WTC11 (cell line): ENCODE measurements around the gene SH3PXD2A. TPM values are rescaled to one million over a fixed set of nuclear protein-coding genes. Genes with fewer than 3 reads are reported as not detected.

Experiments used
- ATAC-seq: fragments of 200-7000 bp; cut with Tn5 transposase; 2 replicates; pipeline ENCODE4 v1.10.0; 2021; ENCODE audit warnings: mild to moderate bottlenecking, moderate library complexity
- CTCF ChIA-PET: fragments of 300-600 bp; sonication (Branson Sonifier 250); formaldehyde crosslinking; loops from one replicate; lab custom pipeline; 2021; ENCODE audit warnings: antibody characterized with exemption; lab: Charles Lee
- POLR2A ChIA-PET: fragments of 350-600 bp; sonication (Branson Sonifier 250); formaldehyde crosslinking; loops from one replicate; lab custom pipeline; 2021; ENCODE audit warnings: antibody characterized with exemption; lab: Charles Lee
- DNase-seq: peaks from one replicate; pipeline ENCODE4 v3.0.0; 2021; ENCODE audit warnings: low spot score
- H3K27ac Mint-ChIP-seq: 2 replicates; pipeline ENCODE4 v1.8.0; 2021; ENCODE audit warnings: mixed read lengths
- H3K27me3 Mint-ChIP-seq: 2 replicates; pipeline ENCODE4 v1.8.0; 2021; ENCODE audit warnings: low read depth, mild to moderate bottlenecking, moderate library complexity, mixed read lengths
- H3K36me3 Mint-ChIP-seq: 2 replicates; pipeline ENCODE4 v1.8.0; 2021; ENCODE audit warnings: mixed read lengths
- H3K4me1 Mint-ChIP-seq: 2 replicates; pipeline ENCODE4 v1.8.0; 2022; ENCODE audit warnings: mixed read lengths
- H3K4me3 Mint-ChIP-seq: 2 replicates; pipeline ENCODE4 v1.8.0; 2021; ENCODE audit warnings: mild to moderate bottlenecking, moderate library complexity, mixed read lengths
- H3K9me3 Mint-ChIP-seq: 2 replicates; pipeline ENCODE4 v1.8.0; 2021; ENCODE audit warnings: mixed read lengths
- CBFB ChIP-seq: sonication (generic); formaldehyde crosslinking; IDR thresholded peaks from 2 replicates; pipeline ENCODE4 v1.8.1; 2022; ENCODE audit warnings: mild to moderate bottlenecking, low read depth, missing genetic modification reagents
- CREB1 ChIP-seq: sonication (generic); formaldehyde crosslinking; IDR thresholded peaks from 2 replicates; pipeline ENCODE4 v1.8.0; 2023; ENCODE audit warnings: mild to moderate bottlenecking, missing genetic modification reagents
- CREM ChIP-seq: sonication (generic); formaldehyde crosslinking; IDR thresholded peaks from 2 replicates; pipeline ENCODE4 v1.8.1; 2022; ENCODE audit warnings: mild to moderate bottlenecking, missing genetic modification reagents, moderate library complexity
- IRF2 ChIP-seq: sonication (generic); formaldehyde crosslinking; IDR thresholded peaks from 2 replicates; pipeline ENCODE4 v1.8.0; 2022; ENCODE audit warnings: low read depth, missing genetic modification reagents, borderline replicate concordance
- JUN ChIP-seq: sonication (generic); formaldehyde crosslinking; IDR thresholded peaks from 2 replicates; pipeline ENCODE4 v1.8.0; 2023; ENCODE audit warnings: mild to moderate bottlenecking, missing genetic modification reagents
- MXD4 ChIP-seq: fragments of 250-450 bp; sonication (Bioruptor Pico); IDR thresholded peaks from 2 replicates; pipeline ENCODE4 v1.8.0; 2021; ENCODE audit warnings: mild to moderate bottlenecking, moderate library complexity, borderline replicate concordance
- STAT6 ChIP-seq: sonication (generic); formaldehyde crosslinking; conservative IDR thresholded peaks from 2 replicates; pipeline ENCODE4 v1.8.1; 2023; ENCODE audit warnings: mild to moderate bottlenecking, low read depth, missing genetic modification reagents, moderate library complexity
- ZBTB21 ChIP-seq: sonication (generic); formaldehyde crosslinking; IDR thresholded peaks from 2 replicates; pipeline ENCODE4 v1.8.1; 2023; ENCODE audit warnings: mild to moderate bottlenecking, missing genetic modification reagents, borderline replicate concordance
- ZNF121 ChIP-seq: sonication (generic); formaldehyde crosslinking; IDR thresholded peaks from 2 replicates; pipeline ENCODE4 v1.8.0; 2023; ENCODE audit warnings: missing genetic modification reagents
- ZNF232 ChIP-seq: sonication (generic); formaldehyde crosslinking; IDR thresholded peaks from 2 replicates; pipeline ENCODE4 v1.8.0; 2022; ENCODE audit warnings: mild to moderate bottlenecking, missing genetic modification reagents
- total RNA-seq: library from RNA; stranded (reverse); gene quantifications from 3 replicates; pipeline ENCODE4 v1.2.3, GENCODE V29; 2021
- TF ChIP-seq, protein P1 (sequence below): sonication (generic); formaldehyde crosslinking; IDR thresholded peaks from 2 replicates; pipeline ENCODE4 v1.8.1; 2022; ENCODE audit warnings: mild to moderate bottlenecking, moderate library complexity, missing genetic modification reagents
- TF ChIP-seq, protein P2 (sequence below): fragments of 250-450 bp; sonication (Bioruptor Pico); IDR thresholded peaks from 2 replicates; pipeline ENCODE4 v1.9.0; 2021; ENCODE audit warnings: mild to moderate bottlenecking, borderline replicate concordance
- TF ChIP-seq, protein P3 (sequence below): fragments of 250-450 bp; sonication (Bioruptor Pico); IDR thresholded peaks from 2 replicates; pipeline ENCODE4 v1.9.0; 2021; ENCODE audit warnings: mild to moderate bottlenecking

The SH3PXD2A gene
- total RNA-seq, 1 experiment from 2014 or later = 15.7 TPM

- TF ChIP-seq CBFB (CRISPR knock-in tag) = no peak
- TF ChIP-seq, protein P1, sequence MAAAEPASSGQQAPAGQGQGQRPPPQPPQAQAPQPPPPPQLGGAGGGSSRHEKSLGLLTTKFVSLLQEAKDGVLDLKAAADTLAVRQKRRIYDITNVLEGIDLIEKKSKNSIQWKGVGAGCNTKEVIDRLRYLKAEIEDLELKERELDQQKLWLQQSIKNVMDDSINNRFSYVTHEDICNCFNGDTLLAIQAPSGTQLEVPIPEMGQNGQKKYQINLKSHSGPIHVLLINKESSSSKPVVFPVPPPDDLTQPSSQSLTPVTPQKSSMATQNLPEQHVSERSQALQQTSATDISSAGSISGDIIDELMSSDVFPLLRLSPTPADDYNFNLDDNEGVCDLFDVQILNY = no peak
Observed at GRCh38 chr10:103659674-103660363, 195.6 kb downstream of the SH3PXD2A start (continued).

DNA sequence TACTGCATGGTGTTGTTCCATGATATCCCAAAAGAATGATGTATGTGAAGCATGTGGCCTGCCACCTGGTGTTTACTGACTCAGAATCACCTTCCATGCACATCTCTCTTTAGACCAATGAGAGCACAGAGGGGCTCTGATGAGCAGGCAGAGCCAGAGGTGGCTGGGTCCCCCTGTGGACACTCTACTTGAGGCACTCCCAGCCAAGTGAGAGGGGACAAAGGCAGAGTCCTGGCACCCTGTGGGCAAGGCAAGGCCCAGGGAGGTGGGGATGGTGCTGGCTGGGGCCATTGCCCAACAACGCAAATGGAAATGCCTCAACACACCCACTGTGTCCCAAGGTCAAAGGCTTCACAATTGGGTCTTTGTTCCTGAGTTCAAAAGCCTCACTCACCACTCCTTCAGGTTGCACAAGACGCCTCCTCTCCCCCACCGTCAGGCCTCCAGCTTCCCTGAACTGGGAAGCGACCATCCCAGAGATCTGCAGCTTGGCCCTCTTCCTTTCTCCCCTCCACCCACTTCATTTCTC, 197.3 kb downstream of the SH3PXD2A start:
- Mint-ChIP-seq H3K27me3 (no peaks in the 10 kb centered on the region), H3K4me1 (peaks cover 21% of the 10 kb centered on the region), H3K4me3 (no peak overlapping the region), H3K36me3 (peaks cover 17% of the 10 kb centered on the region), H3K27ac (no peak overlapping the region), H3K9me3 (peaks cover 9% of the 10 kb centered on the region)
- CTCF ChIA-PET = interaction anchor here (1.2 to 5.8 kb wide), 3 partner anchors 9 to 28 kb away, joined by 4 to 32 read pairs (median 4); no protein-coding TSS in a partner anchor
- POLR2A ChIA-PET = no interaction called here
- no peak for TF ChIP-seq ZNF121
- TF ChIP-seq IRF2 (CRISPR knock-in tag) = no peak
- no peak for TF ChIP-seq STAT6 (CRISPR knock-in tag)
- ATAC-seq (no peak), DNase-seq (no peak)

GRCh38 chr10:103657061-103657591, 198.2 kb downstream of the SH3PXD2A start:
- no peak for ATAC-seq
- Mint-ChIP-seq H3K27ac (no peak overlapping the region), H3K9me3 (peaks cover 9% of the 10 kb centered on the region), H3K4me3 (no peak overlapping the region), H3K27me3 (no peaks in the 10 kb centered on the region), H3K36me3 (peaks cover 17% of the 10 kb centered on the region), H3K4me1 (peaks cover 31% of the 10 kb centered on the region)
- POLR2A ChIA-PET = no interaction called here
- CTCF ChIA-PET = interaction anchor here (0.7 to 1.2 kb wide), 4 partner anchors 9 to 33 kb away, joined by 3 to 4 read pairs (median 4); no protein-coding TSS in a partner anchor
- no peak for DNase-seq
- TF ChIP-seq ZNF232 = no peak
- no peak for TF ChIP-seq CREB1 (CRISPR knock-in tag)
- no peak for TF ChIP-seq ZBTB21
- TF ChIP-seq CREM (CRISPR knock-in tag) = no peak
- no peak for TF ChIP-seq JUN (CRISPR knock-in tag)
- TF ChIP-seq, protein P2, sequence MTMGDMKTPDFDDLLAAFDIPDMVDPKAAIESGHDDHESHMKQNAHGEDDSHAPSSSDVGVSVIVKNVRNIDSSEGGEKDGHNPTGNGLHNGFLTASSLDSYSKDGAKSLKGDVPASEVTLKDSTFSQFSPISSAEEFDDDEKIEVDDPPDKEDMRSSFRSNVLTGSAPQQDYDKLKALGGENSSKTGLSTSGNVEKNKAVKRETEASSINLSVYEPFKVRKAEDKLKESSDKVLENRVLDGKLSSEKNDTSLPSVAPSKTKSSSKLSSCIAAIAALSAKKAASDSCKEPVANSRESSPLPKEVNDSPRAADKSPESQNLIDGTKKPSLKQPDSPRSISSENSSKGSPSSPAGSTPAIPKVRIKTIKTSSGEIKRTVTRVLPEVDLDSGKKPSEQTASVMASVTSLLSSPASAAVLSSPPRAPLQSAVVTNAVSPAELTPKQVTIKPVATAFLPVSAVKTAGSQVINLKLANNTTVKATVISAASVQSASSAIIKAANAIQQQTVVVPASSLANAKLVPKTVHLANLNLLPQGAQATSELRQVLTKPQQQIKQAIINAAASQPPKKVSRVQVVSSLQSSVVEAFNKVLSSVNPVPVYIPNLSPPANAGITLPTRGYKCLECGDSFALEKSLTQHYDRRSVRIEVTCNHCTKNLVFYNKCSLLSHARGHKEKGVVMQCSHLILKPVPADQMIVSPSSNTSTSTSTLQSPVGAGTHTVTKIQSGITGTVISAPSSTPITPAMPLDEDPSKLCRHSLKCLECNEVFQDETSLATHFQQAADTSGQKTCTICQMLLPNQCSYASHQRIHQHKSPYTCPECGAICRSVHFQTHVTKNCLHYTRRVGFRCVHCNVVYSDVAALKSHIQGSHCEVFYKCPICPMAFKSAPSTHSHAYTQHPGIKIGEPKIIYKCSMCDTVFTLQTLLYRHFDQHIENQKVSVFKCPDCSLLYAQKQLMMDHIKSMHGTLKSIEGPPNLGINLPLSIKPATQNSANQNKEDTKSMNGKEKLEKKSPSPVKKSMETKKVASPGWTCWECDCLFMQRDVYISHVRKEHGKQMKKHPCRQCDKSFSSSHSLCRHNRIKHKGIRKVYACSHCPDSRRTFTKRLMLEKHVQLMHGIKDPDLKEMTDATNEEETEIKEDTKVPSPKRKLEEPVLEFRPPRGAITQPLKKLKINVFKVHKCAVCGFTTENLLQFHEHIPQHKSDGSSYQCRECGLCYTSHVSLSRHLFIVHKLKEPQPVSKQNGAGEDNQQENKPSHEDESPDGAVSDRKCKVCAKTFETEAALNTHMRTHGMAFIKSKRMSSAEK (CRISPR knock-in tag) = no peak
- TF ChIP-seq, protein P3, sequence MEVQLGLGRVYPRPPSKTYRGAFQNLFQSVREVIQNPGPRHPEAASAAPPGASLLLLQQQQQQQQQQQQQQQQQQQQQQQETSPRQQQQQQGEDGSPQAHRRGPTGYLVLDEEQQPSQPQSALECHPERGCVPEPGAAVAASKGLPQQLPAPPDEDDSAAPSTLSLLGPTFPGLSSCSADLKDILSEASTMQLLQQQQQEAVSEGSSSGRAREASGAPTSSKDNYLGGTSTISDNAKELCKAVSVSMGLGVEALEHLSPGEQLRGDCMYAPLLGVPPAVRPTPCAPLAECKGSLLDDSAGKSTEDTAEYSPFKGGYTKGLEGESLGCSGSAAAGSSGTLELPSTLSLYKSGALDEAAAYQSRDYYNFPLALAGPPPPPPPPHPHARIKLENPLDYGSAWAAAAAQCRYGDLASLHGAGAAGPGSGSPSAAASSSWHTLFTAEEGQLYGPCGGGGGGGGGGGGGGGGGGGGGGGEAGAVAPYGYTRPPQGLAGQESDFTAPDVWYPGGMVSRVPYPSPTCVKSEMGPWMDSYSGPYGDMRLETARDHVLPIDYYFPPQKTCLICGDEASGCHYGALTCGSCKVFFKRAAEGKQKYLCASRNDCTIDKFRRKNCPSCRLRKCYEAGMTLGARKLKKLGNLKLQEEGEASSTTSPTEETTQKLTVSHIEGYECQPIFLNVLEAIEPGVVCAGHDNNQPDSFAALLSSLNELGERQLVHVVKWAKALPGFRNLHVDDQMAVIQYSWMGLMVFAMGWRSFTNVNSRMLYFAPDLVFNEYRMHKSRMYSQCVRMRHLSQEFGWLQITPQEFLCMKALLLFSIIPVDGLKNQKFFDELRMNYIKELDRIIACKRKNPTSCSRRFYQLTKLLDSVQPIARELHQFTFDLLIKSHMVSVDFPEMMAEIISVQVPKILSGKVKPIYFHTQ (CRISPR knock-in tag) = no peak
- TF ChIP-seq STAT6 (CRISPR knock-in tag) = no peak
- no peak for TF ChIP-seq MXD4 (CRISPR knock-in tag)
